ENCODE results near the gene SORCS2. TPM values are rescaled to one million over a fixed set of nuclear protein-coding genes. Genes with fewer than 3 reads are reported as not detected.

SORCS2 gene
- total and polyA plus RNA-seq, 2 of the 4 experiments (the other 2 are of a cell fraction) = 0.36 to 0.62 TPM

GRCh38 chr4:7500404-7500803 is 308.1 kb downstream of the SORCS2 start:
- intact Hi-C loops (cut with micrococcal nuclease) (no loop called here), in situ Hi-C loops (cut with MboI; ENCODE audit: low sequenced_read_pairs) (no loop called here), dilution Hi-C loops (cut with HindIII; ENCODE audit: low sequenced_read_pairs, unreplicated experiment) (no loop called here)
- no peak overlapping the region for H2AFZ ChIP-seq (replicated peaks; ENCODE audit: low read length, poor library complexity)
- no peak overlapping the region for H2BK120ac ChIP-seq (ENCODE audit: low read depth, low read length)
- H3K27me3 ChIP-seq (ENCODE audit: control insufficient read depth, insufficient read depth, low read length) = peaks cover 63% of the 10 kb centered on the region
- no peak overlapping the region for H2AK9ac ChIP-seq (replicated peaks; ENCODE audit: low read depth, low read length, poor library complexity)
- H3K4me1 ChIP-seq (ENCODE audit: control insufficient read depth, insufficient read depth, low read length) = no peaks in the 10 kb centered on the region
- H4K20me1 ChIP-seq (ENCODE audit: insufficient read depth, low read length) = no peaks in the 10 kb centered on the region
- no peak overlapping the region for H3K4me2 ChIP-seq (ENCODE audit: low read depth, low read length)
- no peak overlapping the region for H4K91ac ChIP-seq (ENCODE audit: insufficient read depth, low read depth, low read length)
- H3K4ac ChIP-seq (ENCODE audit: low read depth, low read length) = no peak overlapping the region
- H3K4me3 ChIP-seq (ENCODE audit: insufficient read depth, low read depth, low read length) = no peak overlapping the region
- TF ChIP-seq POLR2A (IDR thresholded peaks at IDR 0.05; ENCODE audit: low read depth, low read length) = no peak
- TF ChIP-seq, protein P1, sequence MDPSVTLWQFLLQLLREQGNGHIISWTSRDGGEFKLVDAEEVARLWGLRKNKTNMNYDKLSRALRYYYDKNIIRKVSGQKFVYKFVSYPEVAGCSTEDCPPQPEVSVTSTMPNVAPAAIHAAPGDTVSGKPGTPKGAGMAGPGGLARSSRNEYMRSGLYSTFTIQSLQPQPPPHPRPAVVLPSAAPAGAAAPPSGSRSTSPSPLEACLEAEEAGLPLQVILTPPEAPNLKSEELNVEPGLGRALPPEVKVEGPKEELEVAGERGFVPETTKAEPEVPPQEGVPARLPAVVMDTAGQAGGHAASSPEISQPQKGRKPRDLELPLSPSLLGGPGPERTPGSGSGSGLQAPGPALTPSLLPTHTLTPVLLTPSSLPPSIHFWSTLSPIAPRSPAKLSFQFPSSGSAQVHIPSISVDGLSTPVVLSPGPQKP (IDR thresholded peaks at IDR 0.05; ENCODE audit: borderline replicate concordance, low read depth, low read length) = no peak
- no peak for TF ChIP-seq USF2 (IDR thresholded peaks at IDR 0.05; ENCODE audit: low read depth, low read length)
- TF ChIP-seq MXI1 (IDR thresholded peaks at IDR 0.05; ENCODE audit: borderline replicate concordance, low read depth, low read length) = no peak
- no peak for TF ChIP-seq FOS (IDR thresholded peaks at IDR 0.05; ENCODE audit: low read depth, low read length)
- TF ChIP-seq RAD21 (IDR thresholded peaks at IDR 0.05; ENCODE audit: low read length) = no peak
- TF ChIP-seq NFE2L2 (IDR thresholded peaks at IDR 0.05; ENCODE audit: low read depth, low read length) = no peak
- TF ChIP-seq RFX5 (IDR thresholded peaks at IDR 0.05; ENCODE audit: low read depth, low read length) = no peak
- TF ChIP-seq CHD1 (IDR thresholded peaks at IDR 0.05; ENCODE audit: low read depth, low read length) = no peak
- TF ChIP-seq, protein P2, sequence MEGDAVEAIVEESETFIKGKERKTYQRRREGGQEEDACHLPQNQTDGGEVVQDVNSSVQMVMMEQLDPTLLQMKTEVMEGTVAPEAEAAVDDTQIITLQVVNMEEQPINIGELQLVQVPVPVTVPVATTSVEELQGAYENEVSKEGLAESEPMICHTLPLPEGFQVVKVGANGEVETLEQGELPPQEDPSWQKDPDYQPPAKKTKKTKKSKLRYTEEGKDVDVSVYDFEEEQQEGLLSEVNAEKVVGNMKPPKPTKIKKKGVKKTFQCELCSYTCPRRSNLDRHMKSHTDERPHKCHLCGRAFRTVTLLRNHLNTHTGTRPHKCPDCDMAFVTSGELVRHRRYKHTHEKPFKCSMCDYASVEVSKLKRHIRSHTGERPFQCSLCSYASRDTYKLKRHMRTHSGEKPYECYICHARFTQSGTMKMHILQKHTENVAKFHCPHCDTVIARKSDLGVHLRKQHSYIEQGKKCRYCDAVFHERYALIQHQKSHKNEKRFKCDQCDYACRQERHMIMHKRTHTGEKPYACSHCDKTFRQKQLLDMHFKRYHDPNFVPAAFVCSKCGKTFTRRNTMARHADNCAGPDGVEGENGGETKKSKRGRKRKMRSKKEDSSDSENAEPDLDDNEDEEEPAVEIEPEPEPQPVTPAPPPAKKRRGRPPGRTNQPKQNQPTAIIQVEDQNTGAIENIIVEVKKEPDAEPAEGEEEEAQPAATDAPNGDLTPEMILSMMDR (conservative IDR thresholded peaks at IDR 0.05; ENCODE audit: low read depth, low read length) = no peak
- TF ChIP-seq MAFK (IDR thresholded peaks at IDR 0.05; ENCODE audit: low read depth, low read length) = no peak
- no peak for TF ChIP-seq CEBPB (IDR thresholded peaks at IDR 0.05; ENCODE audit: low read depth, low read length)
- TF ChIP-seq SMC3 (IDR thresholded peaks at IDR 0.05; ENCODE audit: low read depth, low read length) = no peak
- H4K8ac ChIP-seq (ENCODE audit: low read depth in 2 of 2, low read length in 2 of 2) = no peak overlapping the region
- DNase-seq = no peak
- no peak overlapping the region for H3K23ac ChIP-seq (ENCODE audit: low read depth, low read length)
- no peak overlapping the region for H3K56ac ChIP-seq (ENCODE audit: extremely low read depth, insufficient read depth, low read length)
- H3K14ac ChIP-seq (replicated peaks; ENCODE audit: low read depth, low read length) = no peak overlapping the region
- H2AK5ac ChIP-seq (ENCODE audit: low read depth, low read length) = no peak overlapping the region
- H3K9me3 ChIP-seq (ENCODE audit: control insufficient read depth, insufficient read depth, low read length) = no peaks in the 10 kb centered on the region
- no peak overlapping the region for H3K9ac ChIP-seq (ENCODE audit: low read depth, low read length)
- H3K27ac ChIP-seq (ENCODE audit: insufficient read depth, low read length) = no peak overlapping the region
- CTCF ChIA-PET = no interaction called here
- no peak overlapping the region for H3K18ac ChIP-seq (ENCODE audit: low read depth, low read length)
- ATAC-seq (ENCODE audit: low read depth) = no peak
- WGBS, 2 experiments (ENCODE audit: extremely low coverage in 2 of 2, insufficient read length in 1 of 2) = 39% methylated on average over 2 of the region's 10 CpGs; no CpG with 5 or more reads in 1 of the 2 experiments
- no peaks in the 10 kb centered on the region for H3K79me1 ChIP-seq (ENCODE audit: low read depth in 1 of 2, low read length in 2 of 2)
- no peak overlapping the region for H2BK20ac ChIP-seq (ENCODE audit: low read depth, low read length)
- H2BK15ac ChIP-seq (ENCODE audit: low read depth, low read length) = no peak overlapping the region
- POLR2A ChIA-PET (ENCODE audit: unreplicated experiment) = no interaction called here
- H3K9me1 ChIP-seq (ENCODE audit: insufficient read depth, low read length) = no peaks in the 10 kb centered on the region
- no TSS peak for BruUV-seq (replicated peaks)
- no peaks in the 10 kb centered on the region for H3K36me3 ChIP-seq (ENCODE audit: control insufficient read depth, insufficient read depth, low read length)
- H2BK5ac ChIP-seq (ENCODE audit: low read depth, low read length, poor library complexity, severe bottlenecking) = no peak overlapping the region
- no peak overlapping the region for H4K5ac ChIP-seq (ENCODE audit: low read depth, low read length)
